HG03066 (cell line): ENCODE results near the gene NBEA.
"Not testable (repeated sequence)": the region's sequence is repeated elsewhere in the genome, so short reads cannot be mapped to it uniquely, and the experiment has no call there.

Source experiments
- ATAC-seq: cut with Tn5 transposase; IDR thresholded peaks from one replicate; pipeline ENCODE4 v1.9.1; 2021; ENCODE audit warnings: low read depth; ENCODE audit not compliant: unreplicated experiment

NBEA gene

DNA sequence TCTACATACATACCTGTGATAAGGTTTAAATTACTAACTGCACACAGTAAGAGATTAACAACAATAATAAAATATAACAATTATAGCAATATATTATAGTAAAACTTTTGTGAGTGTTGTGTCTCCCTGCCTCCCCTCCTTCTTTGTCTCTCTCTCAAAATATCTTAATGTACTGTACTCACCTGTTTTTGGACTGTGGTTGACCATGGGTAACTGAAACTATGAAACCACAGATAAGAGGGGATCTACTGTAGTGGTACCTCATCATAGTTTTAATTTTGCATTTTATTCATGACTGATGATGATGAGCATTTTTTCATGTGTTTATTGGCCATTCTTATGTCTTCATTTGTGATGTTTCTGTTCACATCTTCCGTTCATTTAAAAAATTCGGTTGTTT, 104.5 kb downstream of the NBEA start:
- ATAC-seq: no peak

DNA sequence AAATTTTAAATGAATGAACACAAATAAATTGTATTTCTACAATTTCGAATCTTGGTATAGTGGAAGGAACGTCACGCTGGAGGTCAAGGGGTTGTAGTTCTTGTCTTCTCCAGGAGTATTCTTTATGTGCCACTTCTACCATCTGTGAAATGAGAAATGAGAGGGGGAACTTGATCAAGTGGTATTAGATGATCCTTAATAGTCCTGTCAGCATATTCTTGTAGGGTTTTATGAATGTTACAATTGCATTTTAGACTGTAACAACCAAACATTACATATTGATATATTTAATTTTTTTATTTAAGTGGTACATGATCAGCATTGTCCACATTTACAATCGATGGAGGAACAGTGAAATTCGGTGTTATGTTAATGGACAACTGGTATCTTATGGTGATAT, 113.6 kb downstream of the NBEA start:
- no peak for ATAC-seq

DNA sequence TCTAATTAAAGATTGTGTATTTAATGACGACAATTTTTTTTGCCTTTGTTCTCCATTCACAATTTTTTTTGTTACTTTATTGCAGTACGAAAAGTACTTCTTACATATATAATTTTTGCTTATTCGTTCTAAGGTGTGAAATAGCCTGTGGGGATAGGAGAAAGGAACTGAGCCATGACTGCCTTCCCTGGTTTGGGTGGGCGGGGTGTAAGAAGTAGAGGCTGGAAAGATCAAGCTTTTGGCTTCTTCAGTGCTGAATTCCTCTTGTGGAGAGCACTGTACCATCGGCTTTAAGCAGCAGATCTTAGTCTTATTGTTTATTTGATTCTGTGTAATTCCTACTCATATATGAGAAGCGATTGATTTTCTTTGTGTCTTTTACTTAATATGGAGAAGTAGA, 115.8 kb downstream of the NBEA start:
- no peak for ATAC-seq

DNA sequence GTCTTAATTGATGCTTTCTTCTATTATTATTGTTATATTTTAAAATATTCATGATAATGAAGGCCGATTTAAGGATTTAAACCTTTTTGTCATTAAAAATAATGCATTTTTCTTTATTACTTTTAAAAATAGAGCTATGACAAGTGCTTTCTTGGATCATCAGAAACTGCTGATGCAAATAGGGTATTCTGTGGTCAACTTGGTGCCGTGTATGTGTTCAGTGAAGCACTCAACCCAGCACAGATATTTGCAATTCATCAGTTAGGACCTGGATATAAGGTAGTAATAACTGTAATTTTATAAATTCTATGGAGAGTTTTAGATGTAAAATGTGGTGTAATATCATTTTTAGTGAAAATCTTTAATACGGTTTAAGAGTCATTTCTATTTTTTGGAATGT, 116.5 kb downstream of the NBEA start:
- ATAC-seq: peak; percentile 99

DNA sequence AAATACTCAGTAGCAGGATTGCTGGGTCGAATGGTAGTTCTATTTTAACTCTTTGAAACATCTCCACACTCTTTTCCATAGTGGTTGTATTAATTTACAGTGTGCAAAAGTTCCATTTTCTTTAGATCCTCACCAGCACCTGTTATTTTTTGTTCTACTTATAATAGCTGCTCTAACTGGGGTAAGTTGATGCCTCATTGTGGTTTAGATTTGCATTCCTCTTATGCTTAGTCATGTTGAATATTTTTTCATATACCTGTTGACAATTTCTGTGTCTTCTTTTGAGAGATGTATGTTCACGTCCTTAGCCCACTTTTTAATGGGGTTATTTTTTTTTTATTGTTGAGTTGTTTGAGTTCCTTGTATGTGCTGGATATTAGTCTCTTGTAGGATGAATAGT, 144.6 kb downstream of the NBEA start:
- ATAC-seq: no peak

DNA sequence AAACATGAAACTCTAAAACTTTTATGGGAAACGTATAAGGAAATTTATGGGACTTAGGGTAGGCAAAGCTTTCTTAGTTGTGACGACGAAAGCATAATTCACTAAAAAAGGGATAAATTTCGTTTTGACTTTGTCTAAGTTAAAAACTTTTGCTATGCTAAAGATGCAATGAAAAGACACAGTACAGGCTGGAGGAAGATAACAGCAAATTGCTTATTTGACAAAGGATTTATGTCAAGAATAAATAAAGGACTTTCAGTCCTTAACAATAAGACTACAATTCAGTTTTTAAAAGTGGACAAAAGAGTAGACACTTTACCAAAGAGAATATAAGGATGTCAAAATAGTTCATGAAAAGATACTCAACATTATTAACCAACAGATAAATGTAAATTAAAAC, 150.2 kb downstream of the NBEA start:
- no peak for ATAC-seq

DNA sequence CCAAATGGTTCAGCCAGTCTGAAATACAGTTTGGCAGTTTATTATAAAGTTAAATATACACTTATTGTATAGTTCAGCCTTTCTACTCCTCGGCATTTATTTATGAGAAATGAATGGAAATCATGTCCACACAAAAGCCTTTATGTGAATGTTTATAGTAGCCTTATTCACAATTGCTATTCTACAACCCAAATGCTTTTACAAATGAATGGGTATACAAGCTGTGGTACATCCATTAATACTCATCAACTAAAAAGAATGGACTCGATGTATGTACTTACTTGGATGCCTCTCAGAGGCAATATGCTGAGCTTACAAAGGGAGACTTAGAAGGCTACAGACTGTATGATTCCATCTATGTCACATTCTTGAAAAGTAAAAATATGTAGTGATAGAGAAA, 150.7 kb downstream of the NBEA start:
- ATAC-seq: no peak

DNA sequence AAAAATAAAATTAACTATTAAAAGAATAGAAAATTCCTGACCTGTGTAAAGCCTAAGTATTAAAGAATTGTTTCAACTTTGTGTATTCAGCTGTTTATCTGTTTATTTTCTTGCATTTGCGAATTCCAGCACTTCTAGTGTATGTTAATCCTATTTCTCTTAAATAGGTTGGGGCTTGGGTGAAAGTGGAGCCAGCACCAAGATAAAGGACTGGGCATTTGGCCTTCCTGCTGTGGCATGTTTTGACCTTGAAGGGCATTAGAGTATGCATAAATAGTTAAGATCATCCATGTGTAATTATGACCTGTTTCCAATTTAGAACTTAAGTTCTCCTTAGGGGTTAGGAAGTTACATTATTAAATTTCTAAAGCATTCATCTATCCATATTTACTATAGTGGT, 151.3 kb downstream of the NBEA start:
- ATAC-seq: no peak

DNA sequence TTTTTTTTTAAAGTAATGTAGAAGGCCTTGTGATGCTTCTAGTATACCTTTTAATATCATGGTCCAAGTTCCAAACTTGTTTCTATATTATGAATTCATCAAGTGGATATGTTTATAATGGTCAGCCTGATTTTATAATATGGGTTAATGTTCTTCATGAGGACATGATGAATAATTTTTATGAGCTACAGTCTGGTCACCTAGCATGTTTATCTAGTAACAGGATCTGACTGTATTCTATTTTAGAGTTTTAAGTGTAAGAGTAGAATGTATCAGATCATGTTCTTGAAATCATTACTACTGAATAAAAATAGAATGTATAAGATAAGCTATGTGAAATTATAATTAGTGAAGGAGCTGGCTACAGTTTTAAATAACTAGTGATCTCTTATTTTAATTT, 164.7 kb downstream of the NBEA start:
- not testable (repeated sequence) for ATAC-seq

DNA sequence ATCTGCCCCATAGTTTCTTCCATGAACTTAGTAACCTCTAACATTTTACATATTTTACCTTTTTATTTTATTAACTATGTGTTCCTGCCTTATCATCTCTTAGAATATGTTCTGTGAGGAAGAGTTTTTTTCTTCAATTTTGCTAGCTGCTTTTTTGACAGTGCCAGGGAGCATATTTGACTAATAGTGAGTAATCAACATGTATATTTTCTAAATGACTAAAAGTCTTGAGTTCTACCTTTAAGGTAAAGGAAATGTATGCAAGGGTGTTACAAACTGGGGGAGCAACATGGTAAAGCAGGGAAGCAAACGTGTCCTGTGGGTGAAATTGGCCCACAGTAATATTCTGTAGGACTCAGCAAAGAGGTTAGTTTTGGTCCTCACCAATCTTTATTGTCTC, 165.5 kb downstream of the NBEA start:
- no peak for ATAC-seq

DNA sequence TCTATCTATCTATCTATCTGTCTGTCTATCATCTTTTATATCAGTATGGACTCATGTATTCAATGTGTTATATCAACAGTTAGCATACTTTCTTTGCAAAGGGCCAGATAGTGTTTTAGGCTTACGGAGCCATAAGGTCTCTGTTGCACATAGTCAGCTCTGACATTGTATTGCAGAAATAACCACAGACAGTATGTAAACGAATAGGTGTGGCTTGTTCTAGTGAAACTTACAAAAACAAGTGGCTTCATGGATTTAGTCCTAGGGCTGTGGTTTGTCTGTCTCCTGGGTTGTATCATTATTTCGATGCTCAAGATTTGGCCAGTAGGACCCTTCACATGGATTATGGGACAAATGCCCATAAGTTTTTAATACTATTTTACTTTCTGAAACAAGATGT, 171.5 kb downstream of the NBEA start:
- ATAC-seq: not testable (repeated sequence)

DNA sequence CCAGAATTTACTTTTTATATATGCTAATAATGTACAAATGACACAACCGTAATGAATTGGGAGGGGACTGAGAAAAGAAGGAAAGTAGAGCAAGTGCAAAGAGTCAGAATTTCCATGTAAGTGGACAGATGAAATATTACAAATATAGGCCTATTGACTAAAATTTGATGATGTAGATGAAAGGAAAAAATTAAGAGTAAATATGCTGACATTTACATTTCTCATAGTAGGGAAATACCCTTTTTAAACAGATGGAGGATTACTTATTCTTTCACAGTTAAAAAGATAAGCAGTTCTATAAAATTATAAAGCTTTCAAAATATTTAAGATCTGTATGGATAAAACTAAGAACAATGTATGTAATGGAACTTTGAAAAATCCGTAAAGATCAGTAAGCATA, 185.4 kb downstream of the NBEA start:
- no peak for ATAC-seq

DNA sequence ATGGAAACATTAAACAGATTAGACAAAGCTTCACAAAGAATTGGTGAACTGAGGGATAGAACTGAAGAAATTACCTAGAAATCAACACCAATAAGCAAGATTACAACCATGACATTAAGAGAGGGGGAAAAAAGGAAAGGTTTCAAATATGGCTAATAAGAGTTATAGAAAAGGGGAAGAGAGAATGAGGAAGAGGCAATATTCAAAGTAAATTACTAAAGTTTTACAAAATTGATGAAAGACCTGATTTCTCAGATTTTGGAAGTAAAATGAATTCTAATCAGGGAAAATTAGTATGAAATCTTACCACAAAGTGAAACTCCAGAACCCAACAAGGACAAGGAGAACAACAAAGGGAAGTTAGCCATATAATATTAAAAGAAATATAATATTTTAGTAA, 187.4 kb downstream of the NBEA start:
- no peak for ATAC-seq

DNA sequence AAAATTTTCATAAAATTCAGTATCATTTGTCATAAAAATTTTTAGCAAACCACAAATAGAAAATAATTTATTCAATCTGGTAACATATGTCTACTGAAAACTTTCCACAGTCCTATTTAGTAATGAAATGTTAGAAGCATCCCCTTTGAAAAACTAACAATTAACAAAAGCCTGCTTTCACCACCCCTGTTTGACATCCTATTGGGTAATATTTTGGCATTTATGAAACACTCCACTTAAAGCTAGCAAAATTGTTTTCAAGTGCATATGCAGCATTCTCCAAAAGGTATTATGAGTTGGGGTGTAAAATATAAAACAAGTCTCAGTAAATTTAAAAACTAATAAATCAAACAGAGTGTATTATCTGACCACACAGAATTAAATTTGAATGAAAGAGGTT, 189.4 kb downstream of the NBEA start:
- no peak for ATAC-seq

DNA sequence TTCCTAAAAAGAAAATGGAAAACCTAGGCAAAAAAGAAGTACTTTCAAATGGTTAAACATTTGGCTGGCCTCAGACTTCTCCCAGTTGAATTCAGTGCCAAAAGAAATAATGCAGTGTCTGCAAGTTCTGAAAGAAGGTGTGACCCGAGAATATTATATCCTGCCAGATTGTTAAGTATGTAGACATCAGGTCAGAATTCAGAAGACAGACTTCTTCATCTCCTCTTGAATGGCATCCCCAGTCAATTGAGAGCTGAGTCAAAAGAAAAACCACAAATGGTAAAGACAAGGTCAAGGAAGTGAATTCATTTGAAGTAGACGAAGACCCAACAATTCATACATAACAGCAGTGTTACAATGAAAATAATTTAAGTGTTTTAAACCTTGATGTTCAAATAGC, 194.5 kb downstream of the NBEA start:
- no peak for ATAC-seq

DNA sequence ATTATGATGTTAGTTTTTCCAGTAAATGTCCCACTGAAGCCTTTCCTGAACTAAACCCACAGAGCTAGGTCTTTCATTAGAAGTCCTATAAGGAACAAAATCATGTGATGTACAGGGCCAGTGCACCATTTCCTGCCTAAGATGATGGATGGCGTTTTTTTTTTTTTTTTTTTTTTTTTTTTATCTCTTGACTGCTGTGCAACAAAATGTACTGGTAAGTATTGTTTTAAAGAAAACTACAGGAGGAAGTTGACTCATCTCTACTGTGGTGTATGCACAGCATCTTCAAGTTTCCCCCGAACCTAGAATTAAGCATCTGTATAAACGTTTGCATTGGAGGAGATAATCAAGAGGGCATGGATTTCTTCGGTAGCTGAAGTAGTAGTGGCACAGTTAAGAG, 197.5 kb downstream of the NBEA start:
- ATAC-seq: no peak

DNA sequence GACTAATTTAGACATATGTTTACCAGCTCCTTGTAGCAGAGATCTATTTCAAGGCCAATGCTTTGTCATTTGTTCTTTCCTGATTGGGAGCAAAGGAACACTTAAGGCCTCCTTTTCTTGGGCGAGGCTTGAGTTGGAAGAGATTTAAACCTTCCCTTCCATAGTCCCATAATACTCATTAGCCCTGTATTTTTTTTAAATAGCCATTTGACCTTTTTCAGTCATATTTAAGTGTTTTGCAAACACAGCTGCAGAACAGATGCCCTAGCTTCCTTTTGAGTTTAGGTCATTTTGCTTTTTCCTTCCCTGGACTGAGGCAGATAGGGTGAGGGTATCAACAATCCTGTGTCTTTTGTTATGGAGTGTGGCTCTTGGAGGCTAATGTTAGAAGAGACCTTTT, 198.3 kb downstream of the NBEA start:
- ATAC-seq: no peak

DNA sequence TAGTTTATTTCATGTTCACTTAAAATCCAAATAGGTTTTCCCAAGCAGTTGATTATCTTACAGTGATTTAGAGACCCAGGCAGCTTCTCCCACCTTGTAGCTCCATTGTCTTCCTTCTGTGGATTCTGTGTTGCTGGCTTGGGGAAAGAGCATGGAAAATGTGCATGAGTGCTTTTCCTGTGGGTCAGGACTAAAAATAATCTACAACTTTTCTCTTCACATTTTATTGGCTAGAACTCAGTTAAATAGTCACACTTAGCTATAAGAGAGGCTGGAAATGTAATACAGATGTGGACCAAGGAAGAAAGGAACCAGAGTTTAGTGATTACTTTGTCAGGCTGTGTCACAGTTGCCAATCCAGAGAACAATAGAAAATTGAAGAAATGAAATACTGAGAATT, 198.8 kb downstream of the NBEA start:
- no peak for ATAC-seq

DNA sequence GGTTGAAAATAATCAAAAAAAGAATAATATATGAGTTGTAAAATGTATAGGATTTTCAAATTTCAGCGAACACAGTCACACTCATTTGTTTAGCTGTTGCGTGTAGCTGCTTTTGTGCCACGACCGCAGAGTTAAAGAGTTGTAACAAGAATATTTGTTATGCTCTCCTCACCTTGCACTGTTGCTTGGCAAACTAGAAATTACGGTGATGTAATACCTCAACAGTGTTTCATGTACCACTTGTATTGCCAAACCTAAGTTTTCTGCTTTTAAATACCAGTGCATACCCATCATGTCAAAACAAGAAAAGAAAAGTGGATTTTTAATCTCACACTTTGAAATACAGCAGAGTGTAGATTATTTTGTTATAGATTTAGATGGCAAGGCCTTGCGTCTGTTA, 201.1 kb downstream of the NBEA start:
- no peak for ATAC-seq

DNA sequence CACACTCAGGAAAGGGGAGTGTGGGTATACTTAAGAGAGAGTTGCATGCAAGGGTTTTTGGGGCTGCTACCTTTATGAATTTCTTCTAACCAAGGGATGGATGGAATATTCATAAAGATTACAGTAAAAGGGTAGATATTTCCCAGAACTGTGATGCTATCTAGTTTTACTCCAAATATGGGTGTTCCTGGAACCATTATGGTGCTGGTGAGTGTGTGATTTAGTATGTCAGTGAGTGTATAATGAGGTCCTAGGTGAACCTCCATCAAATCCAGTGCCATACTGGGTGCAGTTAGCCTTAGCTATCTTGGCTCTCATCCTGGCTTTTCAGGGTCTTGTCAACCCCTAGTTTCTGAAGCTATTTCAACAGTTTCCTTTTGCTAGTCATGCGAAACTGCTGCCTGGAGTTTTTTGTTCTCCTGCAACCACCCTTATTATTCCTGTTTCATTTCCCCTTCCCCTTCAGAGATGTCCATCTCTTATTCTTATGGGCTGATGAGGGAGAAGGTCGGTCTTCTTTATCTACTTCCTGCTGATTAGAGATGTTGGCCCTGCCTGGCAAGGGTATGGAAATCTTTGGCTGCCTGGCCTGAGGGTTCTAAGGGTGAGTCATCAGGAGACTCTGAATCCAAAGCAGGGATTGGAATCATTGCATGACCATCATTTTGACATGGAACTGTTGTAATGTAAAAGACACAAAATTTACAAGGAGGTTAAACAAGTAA, 202.3 kb downstream of the NBEA start:
- ATAC-seq: no peak

DNA sequence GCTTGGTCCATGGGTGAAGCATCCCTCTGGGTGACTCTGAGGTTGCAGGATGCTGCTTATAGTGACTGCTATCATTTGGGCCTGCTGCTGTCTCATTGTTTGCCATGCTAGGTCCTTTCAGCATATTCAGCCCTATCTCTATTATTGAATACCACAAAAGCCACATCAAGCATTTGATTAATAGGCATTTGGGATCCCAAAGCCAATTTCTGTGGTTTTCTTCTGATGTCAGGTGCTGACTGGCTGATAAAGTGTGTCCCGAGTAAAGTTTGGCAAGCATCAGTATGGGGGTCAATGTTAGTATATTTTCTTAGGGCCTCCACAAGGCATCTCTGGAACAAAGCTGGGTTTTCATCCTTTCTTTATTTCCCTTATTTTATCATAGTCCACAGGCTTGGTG, 204.6 kb downstream of the NBEA start:
- no peak for ATAC-seq

DNA sequence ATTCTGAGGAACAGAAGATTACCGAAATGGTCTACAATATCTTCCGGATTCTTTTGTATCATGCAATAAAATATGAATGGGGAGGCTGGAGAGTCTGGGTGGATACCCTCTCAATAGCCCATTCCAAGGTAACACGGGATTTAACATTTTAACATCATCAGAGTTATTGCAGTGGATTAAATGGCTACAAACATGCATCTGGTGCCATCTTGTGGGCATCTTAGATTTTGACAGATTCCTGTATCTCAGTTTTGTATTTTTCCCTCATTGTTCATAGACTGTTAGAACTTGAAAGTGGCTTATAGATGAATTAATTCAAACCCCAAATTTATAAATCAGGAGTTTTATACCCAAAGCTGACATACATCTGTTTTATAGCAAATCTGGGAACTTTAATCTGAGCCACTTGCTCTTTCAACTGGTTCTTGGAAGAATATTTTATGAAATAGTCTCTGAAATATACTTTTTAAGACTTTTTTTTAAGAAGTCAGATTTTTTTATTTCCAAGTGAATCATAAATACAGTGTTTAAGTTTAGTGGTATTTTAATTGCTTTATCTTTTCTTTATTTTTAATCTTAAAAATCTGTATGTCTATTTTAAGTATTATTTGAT, 215.2 kb downstream of the NBEA start:
- peak; percentile 72 for ATAC-seq

DNA sequence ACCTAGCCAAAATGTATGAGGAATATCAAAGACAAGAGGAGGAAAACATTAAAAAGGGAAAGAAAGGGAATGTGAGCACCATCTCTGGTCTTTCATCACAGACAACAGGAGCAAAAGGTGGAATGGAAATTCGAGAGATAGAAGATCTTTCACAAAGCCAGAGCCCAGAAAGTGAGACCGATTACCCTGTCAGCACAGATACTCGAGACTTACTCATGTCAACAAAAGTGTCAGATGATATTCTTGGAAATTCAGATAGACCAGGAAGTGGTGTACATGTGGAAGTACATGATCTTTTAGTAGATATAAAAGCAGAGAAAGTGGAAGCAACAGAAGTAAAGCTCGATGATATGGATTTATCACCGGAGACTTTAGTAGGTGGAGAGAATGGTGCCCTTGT, 217.0 kb downstream of the NBEA start:
- ATAC-seq: no peak
